HEK293 (cell line): ENCODE data around the gene TRMT10A.

Experiments
- BCL11A ChIP-seq: fragments of 450-650 bp; formaldehyde crosslinking; IDR thresholded peaks from 2 replicates; pipeline ENCODE4 v1.5.1; 2016; ENCODE audit warnings: low read depth, missing biosample characterization, missing genetic modification characterization
- EGR2 ChIP-seq: fragments of 450-650 bp; formaldehyde crosslinking; IDR thresholded peaks from 2 replicates; pipeline ENCODE4 v1.5.1; 2016; ENCODE audit warnings: low read depth, missing biosample characterization, missing genetic modification characterization
- GLIS1 ChIP-seq: fragments of 450-650 bp; formaldehyde crosslinking; IDR thresholded peaks from 2 replicates; pipeline ENCODE4 v1.5.1; 2016; ENCODE audit warnings: missing biosample characterization, missing genetic modification characterization
- SCRT2 ChIP-seq: fragments of 450-650 bp; formaldehyde crosslinking; IDR thresholded peaks from 2 replicates; pipeline ENCODE4 v1.5.1; 2016; ENCODE audit warnings: missing biosample characterization, missing genetic modification characterization
- SP7 ChIP-seq: fragments of 450-650 bp; formaldehyde crosslinking; IDR thresholded peaks from 2 replicates; pipeline ENCODE4 v1.5.1; 2016; ENCODE audit warnings: missing biosample characterization, missing genetic modification characterization
- ZBTB17 ChIP-seq: fragments of 450-650 bp; formaldehyde crosslinking; IDR thresholded peaks from 2 replicates; pipeline ENCODE4 v1.5.1; 2016; ENCODE audit warnings: missing biosample characterization, missing genetic modification characterization
- ZBTB21 ChIP-seq: fragments of 450-650 bp; formaldehyde crosslinking; IDR thresholded peaks from 2 replicates; pipeline ENCODE4 v1.5.1; 2017; ENCODE audit warnings: missing biosample characterization, missing genetic modification characterization
- ZBTB7A ChIP-seq: fragments of 450-650 bp; formaldehyde crosslinking; IDR thresholded peaks from 2 replicates; pipeline ENCODE4 v1.5.1; 2016; ENCODE audit warnings: low read depth, missing biosample characterization, missing genetic modification characterization
- ZBTB8A ChIP-seq: fragments of 450-650 bp; formaldehyde crosslinking; IDR thresholded peaks from 2 replicates; pipeline ENCODE4 v1.5.1; 2016; ENCODE audit warnings: missing biosample characterization, missing genetic modification characterization
- ZFHX2 ChIP-seq: fragments of 450-650 bp; formaldehyde crosslinking; conservative IDR thresholded peaks from 2 replicates; pipeline ENCODE4 v1.5.1; 2016; ENCODE audit warnings: missing biosample characterization, missing genetic modification characterization
- ZNF184 ChIP-seq: fragments of 450-650 bp; IDR thresholded peaks from 2 replicates; pipeline ENCODE4 v1.5.1; 2018; ENCODE audit warnings: missing biosample characterization, mild to moderate bottlenecking, missing genetic modification characterization
- ZNF391 ChIP-seq: fragments of 450-650 bp; formaldehyde crosslinking; IDR thresholded peaks from 2 replicates; pipeline ENCODE4 v1.5.1; 2016; ENCODE audit warnings: low read depth, missing biosample characterization, missing genetic modification characterization, borderline replicate concordance
- ZNF600 ChIP-seq: fragments of 450-650 bp; formaldehyde crosslinking; IDR thresholded peaks from 2 replicates; pipeline ENCODE4 v1.5.1; 2016; ENCODE audit warnings: missing biosample characterization, missing genetic modification characterization
- ZNF629 ChIP-seq: fragments of 450-650 bp; formaldehyde crosslinking; IDR thresholded peaks from 2 replicates; pipeline ENCODE4 v1.5.1; 2017; ENCODE audit warnings: missing biosample characterization, missing genetic modification characterization
- ZNF660 ChIP-seq: fragments of 450-650 bp; IDR thresholded peaks from 2 replicates; pipeline ENCODE4 v1.5.1; 2018; ENCODE audit warnings: missing biosample characterization, mild to moderate bottlenecking, missing genetic modification characterization
- ZXDB ChIP-seq: fragments of 450-650 bp; formaldehyde crosslinking; IDR thresholded peaks from 2 replicates; pipeline ENCODE4 v1.5.1; 2016; ENCODE audit warnings: missing biosample characterization, missing genetic modification characterization
- TF ChIP-seq, protein P1 (sequence below): fragments of 450-650 bp; formaldehyde crosslinking; optimal IDR thresholded peaks from 2 replicates; pipeline ENCODE3; 2016; ENCODE audit warnings: missing biosample characterization, mild to moderate bottlenecking, missing genetic modification characterization
- TF ChIP-seq, protein P2 (sequence below): fragments of 450-650 bp; formaldehyde crosslinking; IDR thresholded peaks from 2 replicates; pipeline ENCODE4 v1.5.1; 2016; ENCODE audit warnings: missing biosample characterization, missing genetic modification characterization
- TF ChIP-seq, protein P3 (sequence below): fragments of 450-650 bp; formaldehyde crosslinking; conservative IDR thresholded peaks from 2 replicates; pipeline ENCODE4 v1.5.1; 2016; ENCODE audit warnings: low read depth, missing biosample characterization, missing genetic modification characterization
- TF ChIP-seq, protein P4 (sequence below): fragments of 450-650 bp; formaldehyde crosslinking; IDR thresholded peaks from 2 replicates; pipeline ENCODE4 v1.5.1; 2016; ENCODE audit warnings: missing biosample characterization, missing genetic modification characterization
- TF ChIP-seq, protein P5 (sequence below): fragments of 450-650 bp; formaldehyde crosslinking; conservative IDR thresholded peaks from 2 replicates; pipeline ENCODE4 v1.5.1; 2016; ENCODE audit warnings: low read depth, missing biosample characterization, missing genetic modification characterization
- TF ChIP-seq, protein P6 (sequence below): fragments of 450-650 bp; formaldehyde crosslinking; IDR thresholded peaks from 2 replicates; pipeline ENCODE4 v1.5.1; 2016; ENCODE audit warnings: missing biosample characterization, missing genetic modification characterization

The TRMT10A gene

DNA sequence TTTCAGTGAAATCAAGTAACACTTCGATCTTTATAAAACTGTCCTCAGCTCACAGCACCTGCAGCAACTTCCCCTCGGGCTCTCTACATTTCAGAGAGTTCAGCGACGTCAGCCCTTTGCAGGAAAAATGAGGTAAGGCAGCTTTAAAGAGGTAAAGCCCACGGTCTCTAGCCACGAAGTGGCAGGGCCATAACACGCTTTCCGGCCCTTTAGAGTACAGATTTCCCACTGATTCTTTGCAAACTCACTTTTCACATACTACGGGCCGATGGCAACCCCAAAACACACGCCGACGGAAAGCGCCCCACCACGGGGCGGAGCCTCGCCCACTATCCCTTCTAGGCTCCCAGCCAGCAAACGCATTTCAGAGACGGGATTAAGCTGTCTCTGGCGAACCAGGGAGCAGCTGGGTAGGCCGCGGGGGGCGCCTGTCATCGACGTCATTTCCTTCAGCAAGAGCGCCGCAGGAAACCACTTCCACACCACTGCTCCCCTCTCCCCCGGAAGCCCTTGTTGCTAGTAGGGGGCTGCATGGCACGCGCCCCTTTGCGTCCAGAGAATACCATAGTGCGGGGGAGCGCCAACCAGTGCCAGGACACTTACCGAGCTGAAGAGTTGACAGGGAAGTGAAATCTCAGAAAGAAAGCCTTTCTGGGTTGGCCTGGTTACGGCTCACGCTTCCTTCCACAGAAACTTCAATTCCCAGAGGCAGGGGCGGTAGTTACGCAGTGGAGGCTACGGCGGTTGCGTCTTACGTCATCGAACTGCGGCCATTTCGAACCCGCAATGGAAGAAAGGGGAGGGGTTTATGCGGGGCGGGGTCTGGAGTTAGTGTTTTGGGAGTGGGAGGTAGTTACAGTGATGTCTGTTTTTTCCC is at the start of gene TRMT10A (continued):
- TF ChIP-seq GLIS1 (tag by site-specific recombination) (peak; percentile 83), ZNF629 (tag by site-specific recombination) (peak; percentile 97), SCRT2 (tag by site-specific recombination) (peak; percentile 73), SP7 (tag by site-specific recombination) (0 out of 2 replicates have a peak, but pooled peaks have one; percentile 17), ZNF184 (no peak), ZFHX2 (tag by site-specific recombination) (peak; percentile 53; the same call in 1 of the 2 replicates), BCL11A (no peak), ZXDB (peak; percentile 93; the same call in 1 of the 2 replicates), ZBTB21 (tag by site-specific recombination) (peak; percentile 92), EGR2 (tag by site-specific recombination) (0 out of 2 replicates have a peak, but pooled peaks have one; percentile 2), ZNF600 (tag by site-specific recombination) (peak; percentile 73), ZBTB7A (tag by site-specific recombination) (no peak), ZNF391 (tag by site-specific recombination) (no peak), ZBTB17 (peak; percentile 65), ZNF660 (tag by site-specific recombination) (peak; percentile 49; the same call in 1 of the 2 replicates), ZBTB8A (tag by site-specific recombination) (peak; percentile 59)
- TF ChIP-seq, protein P1, sequence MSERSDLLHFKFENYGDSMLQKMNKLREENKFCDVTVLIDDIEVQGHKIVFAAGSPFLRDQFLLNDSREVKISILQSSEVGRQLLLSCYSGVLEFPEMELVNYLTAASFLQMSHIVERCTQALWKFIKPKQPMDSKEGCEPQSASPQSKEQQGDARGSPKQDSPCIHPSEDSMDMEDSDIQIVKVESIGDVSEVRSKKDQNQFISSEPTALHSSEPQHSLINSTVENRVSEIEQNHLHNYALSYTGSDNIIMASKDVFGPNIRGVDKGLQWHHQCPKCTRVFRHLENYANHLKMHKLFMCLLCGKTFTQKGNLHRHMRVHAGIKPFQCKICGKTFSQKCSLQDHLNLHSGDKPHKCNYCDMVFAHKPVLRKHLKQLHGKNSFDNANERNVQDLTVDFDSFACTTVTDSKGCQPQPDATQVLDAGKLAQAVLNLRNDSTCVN (tag by site-specific recombination): peak; percentile 15
- TF ChIP-seq, protein P2, sequence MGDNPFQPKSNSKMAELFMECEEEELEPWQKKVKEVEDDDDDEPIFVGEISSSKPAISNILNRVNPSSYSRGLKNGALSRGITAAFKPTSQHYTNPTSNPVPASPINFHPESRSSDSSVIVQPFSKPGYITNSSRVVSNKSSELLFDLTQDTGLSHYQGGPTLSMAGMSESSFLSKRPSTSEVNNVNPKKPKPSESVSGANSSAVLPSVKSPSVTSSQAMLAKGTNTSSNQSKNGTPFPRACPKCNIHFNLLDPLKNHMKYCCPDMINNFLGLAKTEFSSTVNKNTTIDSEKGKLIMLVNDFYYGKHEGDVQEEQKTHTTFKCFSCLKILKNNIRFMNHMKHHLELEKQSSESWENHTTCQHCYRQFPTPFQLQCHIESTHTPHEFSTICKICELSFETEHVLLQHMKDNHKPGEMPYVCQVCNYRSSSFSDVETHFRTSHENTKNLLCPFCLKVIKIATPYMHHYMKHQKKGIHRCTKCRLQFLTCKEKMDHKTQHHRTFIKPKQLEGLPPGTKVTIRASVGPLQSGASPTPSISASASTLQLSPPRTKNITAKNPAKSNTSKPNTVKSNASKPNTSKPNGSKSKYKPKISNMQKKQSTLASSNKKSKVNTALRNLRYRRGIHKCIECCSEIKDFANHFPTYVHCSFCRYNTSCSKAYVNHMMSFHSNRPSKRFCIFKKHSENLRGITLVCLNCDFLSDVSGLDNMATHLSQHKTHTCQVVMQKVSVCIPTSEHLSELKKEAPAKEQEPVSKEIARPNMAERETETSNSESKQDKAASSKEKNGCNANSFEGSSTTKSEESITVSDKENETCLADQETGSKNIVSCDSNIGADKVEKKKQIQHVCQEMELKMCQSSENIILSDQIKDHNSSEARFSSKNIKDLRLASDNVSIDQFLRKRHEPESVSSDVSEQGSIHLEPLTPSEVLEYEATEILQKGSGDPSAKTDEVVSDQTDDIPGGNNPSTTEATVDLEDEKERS (tag by site-specific recombination): no peak
- TF ChIP-seq, protein P3, sequence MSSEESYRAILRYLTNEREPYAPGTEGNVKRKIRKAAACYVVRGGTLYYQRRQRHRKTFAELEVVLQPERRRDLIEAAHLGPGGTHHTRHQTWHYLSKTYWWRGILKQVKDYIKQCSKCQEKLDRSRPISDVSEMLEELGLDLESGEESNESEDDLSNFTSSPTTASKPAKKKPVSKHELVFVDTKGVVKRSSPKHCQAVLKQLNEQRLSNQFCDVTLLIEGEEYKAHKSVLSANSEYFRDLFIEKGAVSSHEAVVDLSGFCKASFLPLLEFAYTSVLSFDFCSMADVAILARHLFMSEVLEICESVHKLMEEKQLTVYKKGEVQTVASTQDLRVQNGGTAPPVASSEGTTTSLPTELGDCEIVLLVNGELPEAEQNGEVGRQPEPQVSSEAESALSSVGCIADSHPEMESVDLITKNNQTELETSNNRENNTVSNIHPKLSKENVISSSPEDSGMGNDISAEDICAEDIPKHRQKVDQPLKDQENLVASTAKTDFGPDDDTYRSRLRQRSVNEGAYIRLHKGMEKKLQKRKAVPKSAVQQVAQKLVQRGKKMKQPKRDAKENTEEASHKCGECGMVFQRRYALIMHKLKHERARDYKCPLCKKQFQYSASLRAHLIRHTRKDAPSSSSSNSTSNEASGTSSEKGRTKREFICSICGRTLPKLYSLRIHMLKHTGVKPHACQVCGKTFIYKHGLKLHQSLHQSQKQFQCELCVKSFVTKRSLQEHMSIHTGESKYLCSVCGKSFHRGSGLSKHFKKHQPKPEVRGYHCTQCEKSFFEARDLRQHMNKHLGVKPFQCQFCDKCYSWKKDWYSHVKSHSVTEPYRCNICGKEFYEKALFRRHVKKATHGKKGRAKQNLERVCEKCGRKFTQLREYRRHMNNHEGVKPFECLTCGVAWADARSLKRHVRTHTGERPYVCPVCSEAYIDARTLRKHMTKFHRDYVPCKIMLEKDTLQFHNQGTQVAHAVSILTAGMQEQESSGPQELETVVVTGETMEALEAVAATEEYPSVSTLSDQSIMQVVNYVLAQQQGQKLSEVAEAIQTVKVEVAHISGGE: peak; percentile 92
- TF ChIP-seq, protein P4, sequence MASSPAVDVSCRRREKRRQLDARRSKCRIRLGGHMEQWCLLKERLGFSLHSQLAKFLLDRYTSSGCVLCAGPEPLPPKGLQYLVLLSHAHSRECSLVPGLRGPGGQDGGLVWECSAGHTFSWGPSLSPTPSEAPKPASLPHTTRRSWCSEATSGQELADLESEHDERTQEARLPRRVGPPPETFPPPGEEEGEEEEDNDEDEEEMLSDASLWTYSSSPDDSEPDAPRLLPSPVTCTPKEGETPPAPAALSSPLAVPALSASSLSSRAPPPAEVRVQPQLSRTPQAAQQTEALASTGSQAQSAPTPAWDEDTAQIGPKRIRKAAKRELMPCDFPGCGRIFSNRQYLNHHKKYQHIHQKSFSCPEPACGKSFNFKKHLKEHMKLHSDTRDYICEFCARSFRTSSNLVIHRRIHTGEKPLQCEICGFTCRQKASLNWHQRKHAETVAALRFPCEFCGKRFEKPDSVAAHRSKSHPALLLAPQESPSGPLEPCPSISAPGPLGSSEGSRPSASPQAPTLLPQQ (tag by site-specific recombination): peak; percentile 76
- TF ChIP-seq, protein P5, sequence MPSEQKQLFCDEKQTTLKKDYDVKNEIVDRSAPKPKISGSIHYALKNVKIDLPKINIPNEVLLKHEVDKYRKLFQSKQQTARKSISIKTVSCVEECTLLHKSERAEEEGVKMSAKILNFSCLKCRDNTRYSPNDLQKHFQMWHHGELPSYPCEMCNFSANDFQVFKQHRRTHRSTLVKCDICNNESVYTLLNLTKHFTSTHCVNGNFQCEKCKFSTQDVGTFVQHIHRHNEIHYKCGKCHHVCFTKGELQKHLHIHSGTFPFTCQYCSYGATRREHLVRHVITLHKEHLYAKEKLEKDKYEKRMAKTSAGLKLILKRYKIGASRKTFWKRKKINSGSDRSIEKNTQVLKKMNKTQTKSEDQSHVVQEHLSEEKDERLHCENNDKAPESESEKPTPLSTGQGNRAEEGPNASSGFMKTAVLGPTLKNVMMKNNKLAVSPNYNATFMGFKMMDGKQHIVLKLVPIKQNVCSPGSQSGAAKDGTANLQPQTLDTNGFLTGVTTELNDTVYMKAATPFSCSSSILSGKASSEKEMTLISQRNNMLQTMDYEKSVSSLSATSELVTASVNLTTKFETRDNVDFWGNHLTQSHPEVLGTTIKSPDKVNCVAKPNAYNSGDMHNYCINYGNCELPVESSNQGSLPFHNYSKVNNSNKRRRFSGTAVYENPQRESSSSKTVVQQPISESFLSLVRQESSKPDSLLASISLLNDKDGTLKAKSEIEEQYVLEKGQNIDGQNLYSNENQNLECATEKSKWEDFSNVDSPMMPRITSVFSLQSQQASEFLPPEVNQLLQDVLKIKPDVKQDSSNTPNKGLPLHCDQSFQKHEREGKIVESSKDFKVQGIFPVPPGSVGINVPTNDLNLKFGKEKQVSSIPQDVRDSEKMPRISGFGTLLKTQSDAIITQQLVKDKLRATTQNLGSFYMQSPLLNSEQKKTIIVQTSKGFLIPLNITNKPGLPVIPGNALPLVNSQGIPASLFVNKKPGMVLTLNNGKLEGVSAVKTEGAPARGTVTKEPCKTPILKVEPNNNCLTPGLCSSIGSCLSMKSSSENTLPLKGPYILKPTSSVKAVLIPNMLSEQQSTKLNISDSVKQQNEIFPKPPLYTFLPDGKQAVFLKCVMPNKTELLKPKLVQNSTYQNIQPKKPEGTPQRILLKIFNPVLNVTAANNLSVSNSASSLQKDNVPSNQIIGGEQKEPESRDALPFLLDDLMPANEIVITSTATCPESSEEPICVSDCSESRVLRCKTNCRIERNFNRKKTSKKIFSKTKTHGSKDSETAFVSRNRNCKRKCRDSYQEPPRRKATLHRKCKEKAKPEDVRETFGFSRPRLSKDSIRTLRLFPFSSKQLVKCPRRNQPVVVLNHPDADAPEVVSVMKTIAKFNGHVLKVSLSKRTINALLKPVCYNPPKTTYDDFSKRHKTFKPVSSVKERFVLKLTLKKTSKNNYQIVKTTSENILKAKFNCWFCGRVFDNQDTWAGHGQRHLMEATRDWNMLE (tag by site-specific recombination): peak; percentile 99
- TF ChIP-seq, protein P6, sequence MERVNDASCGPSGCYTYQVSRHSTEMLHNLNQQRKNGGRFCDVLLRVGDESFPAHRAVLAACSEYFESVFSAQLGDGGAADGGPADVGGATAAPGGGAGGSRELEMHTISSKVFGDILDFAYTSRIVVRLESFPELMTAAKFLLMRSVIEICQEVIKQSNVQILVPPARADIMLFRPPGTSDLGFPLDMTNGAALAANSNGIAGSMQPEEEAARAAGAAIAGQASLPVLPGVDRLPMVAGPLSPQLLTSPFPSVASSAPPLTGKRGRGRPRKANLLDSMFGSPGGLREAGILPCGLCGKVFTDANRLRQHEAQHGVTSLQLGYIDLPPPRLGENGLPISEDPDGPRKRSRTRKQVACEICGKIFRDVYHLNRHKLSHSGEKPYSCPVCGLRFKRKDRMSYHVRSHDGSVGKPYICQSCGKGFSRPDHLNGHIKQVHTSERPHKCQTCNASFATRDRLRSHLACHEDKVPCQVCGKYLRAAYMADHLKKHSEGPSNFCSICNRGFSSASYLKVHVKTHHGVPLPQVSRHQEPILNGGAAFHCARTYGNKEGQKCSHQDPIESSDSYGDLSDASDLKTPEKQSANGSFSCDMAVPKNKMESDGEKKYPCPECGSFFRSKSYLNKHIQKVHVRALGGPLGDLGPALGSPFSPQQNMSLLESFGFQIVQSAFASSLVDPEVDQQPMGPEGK (tag by site-specific recombination): peak; percentile 78
